ENCODE measurements around the gene AGFG2. TPM values are rescaled to one million over a fixed set of nuclear protein-coding genes. Genes with fewer than 3 reads are reported as not detected.

The AGFG2 gene
- total RNA-seq, 1 experiment from 2014 or later: 42.5 TPM

- BruUV-seq (replicated peaks): no TSS peak
- no peaks in the 10 kb centered on the region for H3K27me3 ChIP-seq (ENCODE audit: control insufficient read depth, insufficient read depth, low read length)
- ATAC-seq: peak; percentile 92
- peak; percentile 88 for DNase-seq (ENCODE audit: low read depth, low spot score)
- no peaks in the 10 kb centered on the region for H3K9me3 ChIP-seq (ENCODE audit: control insufficient read depth, insufficient read depth, low read depth, low read length)
- H3K4me3 ChIP-seq (ENCODE audit: low read depth in 2 of 2, low read length in 2 of 2): peak overlapping the region in 1 of 2 experiments; percentile 34; a peak in 2 of 4 replicates
- in situ Hi-C loops (cut with HindIII; ENCODE audit: low pct_unique_long_range_greater_than_20kb, low sequenced_read_pairs) (no loop called here), intact Hi-C loops (cut with micrococcal nuclease; ENCODE audit: unreplicated experiment) (no loop called here)
- TF ChIP-seq REST (IDR thresholded peaks at IDR 0.05; ENCODE audit: insufficient read depth in 1 of 2, low read depth in 2 of 2, low read length in 1 of 2): no peak
- no peak for TF ChIP-seq POLR2AphosphoS5 (IDR thresholded peaks at IDR 0.05; ENCODE audit: low read depth, low read length)
- no peak for TF ChIP-seq CTCF (IDR thresholded peaks at IDR 0.05)
- TF ChIP-seq TCF7L2 (IDR thresholded peaks at IDR 0.05; ENCODE audit: low read depth, low read length): no peak
- no peak for TF ChIP-seq SIN3A (IDR thresholded peaks at IDR 0.05; ENCODE audit: borderline replicate concordance, insufficient read depth, low read depth, low read length)
- peaks cover 58% of the 10 kb centered on the region for H3K4me1 ChIP-seq (ENCODE audit: control insufficient read depth, insufficient read depth, low read length)
- peak overlapping the region; percentile 98 for H3K27ac ChIP-seq (ENCODE audit: low read length)
- no peaks in the 10 kb centered on the region for H3K36me3 ChIP-seq (ENCODE audit: control insufficient read depth, insufficient read depth, low read length)
- POLR2A ChIA-PET: no interaction called here
- CTCF ChIA-PET: interaction anchor here (0.6 to 0.9 kb wide), 4 partner anchors 14 to 532 kb away, joined by 3 to 17 read pairs (median 4); partner anchors contain the start of gene PPP1R35
Measured at GRCh38 chr7:100545360-100546128, 6.5 kb downstream of the AGFG2 start.

- CTCF ChIA-PET: interaction anchor here (0.6 to 1.4 kb wide), 3 partner anchors 13 to 71 kb away, joined by 3 to 9 read pairs (median 4); no protein-coding TSS in a partner anchor
- no peaks in the 10 kb centered on the region for H3K36me3 ChIP-seq (ENCODE audit: control insufficient read depth, insufficient read depth, low read length)
- ATAC-seq: peak; percentile 57
- peak overlapping the region in 1 of 2 experiments; percentile 34; a peak in 2 of 4 replicates for H3K4me3 ChIP-seq (ENCODE audit: low read depth in 2 of 2, low read length in 2 of 2)
- H3K4me1 ChIP-seq (ENCODE audit: control insufficient read depth, insufficient read depth, low read length): peaks cover 56% of the 10 kb centered on the region
- H3K27ac ChIP-seq (ENCODE audit: low read length): peak overlapping the region; percentile 98
- intact Hi-C loops (cut with micrococcal nuclease; ENCODE audit: unreplicated experiment) (no loop called here), in situ Hi-C loops (cut with HindIII; ENCODE audit: low pct_unique_long_range_greater_than_20kb, low sequenced_read_pairs) (no loop called here)
- no peaks in the 10 kb centered on the region for H3K27me3 ChIP-seq (ENCODE audit: control insufficient read depth, insufficient read depth, low read length)
- POLR2A ChIA-PET: no interaction called here
- no peaks in the 10 kb centered on the region for H3K9me3 ChIP-seq (ENCODE audit: control insufficient read depth, insufficient read depth, low read depth, low read length)
- no TSS peak for BruUV-seq (replicated peaks)
- no peak for DNase-seq (ENCODE audit: low read depth, low spot score)
- TF ChIP-seq TCF7L2 (IDR thresholded peaks at IDR 0.05; ENCODE audit: low read depth, low read length) (no peak), REST (IDR thresholded peaks at IDR 0.05; ENCODE audit: insufficient read depth in 1 of 2, low read depth in 2 of 2, low read length in 1 of 2) (no peak), SIN3A (IDR thresholded peaks at IDR 0.05; ENCODE audit: borderline replicate concordance, insufficient read depth, low read depth, low read length) (no peak), CTCF (IDR thresholded peaks at IDR 0.05) (no peak), POLR2AphosphoS5 (IDR thresholded peaks at IDR 0.05; ENCODE audit: low read depth, low read length) (no peak)
Measured at GRCh38 chr7:100546129-100546925, 7.3 kb downstream of the AGFG2 start.

All from Panc1 (cell line).